Astrocyte (in vitro differentiated cells and primary cell): ENCODE results near the gene FAM234B. TPM values are rescaled to one million over a fixed set of nuclear protein-coding genes. Genes with fewer than 3 reads are reported as not detected.

Experiments used
- DNase-seq: peaks from one replicate; pipeline ENCODE4 v3.0.0-alpha.2; 2010; ENCODE audit warnings: low read depth
- FAIRE-seq: peaks from 2 replicates; lab custom pipeline; 2011; peaks lifted over from hg19 to GRCh38; lab: Jason Lieb, UNC
- H2AFZ ChIP-seq: 2 replicates; pipeline ENCODE4 v1.6.0; 2012; ENCODE audit warnings: low read depth, low read length, inconsistent platforms
- H3K27ac ChIP-seq: 2 replicates; pipeline ENCODE4 v1.5.1; 2011; ENCODE audit warnings: low read depth, low read length, inconsistent platforms
- H3K27me3 ChIP-seq: 2 replicates; pipeline ENCODE4 v1.6.0; 2011; ENCODE audit warnings: low read length, inconsistent platforms; ENCODE audit not compliant: insufficient read depth
- H3K36me3 ChIP-seq: 2 replicates; pipeline ENCODE4 v1.5.1; 2011; ENCODE audit warnings: low read length, inconsistent platforms; ENCODE audit not compliant: insufficient read depth
- H3K4me1 ChIP-seq: 2 replicates; pipeline ENCODE4 v1.5.1; 2011; ENCODE audit warnings: low read length, inconsistent platforms; ENCODE audit not compliant: insufficient read depth
- H3K4me2 ChIP-seq: 2 replicates; pipeline ENCODE4 v1.6.0; 2012; ENCODE audit warnings: low read length, inconsistent platforms
- H3K4me3 ChIP-seq: 2 replicates; pipeline ENCODE4 v1.5.1; 2011; ENCODE audit warnings: low read depth, mild to moderate bottlenecking, low read length, inconsistent platforms; ENCODE audit not compliant: insufficient read depth
- H3K79me2 ChIP-seq: 2 replicates; pipeline ENCODE4 v1.6.0; 2012; ENCODE audit warnings: mild to moderate bottlenecking, low read length, inconsistent platforms; ENCODE audit not compliant: insufficient read depth
- H3K9ac ChIP-seq: 2 replicates; pipeline ENCODE4 v1.6.0; 2012; ENCODE audit warnings: mild to moderate bottlenecking, low read length, inconsistent platforms
- H3K9me3 ChIP-seq: 2 replicates; pipeline ENCODE4 v1.5.1; 2012; ENCODE audit warnings: low read depth, mild to moderate bottlenecking, low read length, inconsistent platforms; ENCODE audit not compliant: insufficient read depth
- H4K20me1 ChIP-seq: 2 replicates; pipeline ENCODE4 v1.6.0; 2012; ENCODE audit warnings: low read length, inconsistent platforms; ENCODE audit not compliant: insufficient read depth
- H3K27ac Mint-ChIP-seq: one replicate; pipeline ENCODE4 v1.8.0; 2021; ENCODE audit warnings: mild to moderate bottlenecking, mixed read lengths; ENCODE audit not compliant: unreplicated experiment
- H3K27me3 Mint-ChIP-seq: one replicate; pipeline ENCODE4 v1.8.0; 2021; ENCODE audit warnings: low read depth, mixed read lengths; ENCODE audit not compliant: unreplicated experiment
- H3K36me3 Mint-ChIP-seq: one replicate; pipeline ENCODE4 v1.8.0; 2021; ENCODE audit warnings: low read depth, mixed read lengths; ENCODE audit not compliant: unreplicated experiment
- H3K4me1 Mint-ChIP-seq: one replicate; pipeline ENCODE4 v1.8.0; 2021; ENCODE audit warnings: low read depth, mixed read lengths; ENCODE audit not compliant: unreplicated experiment
- H3K4me3 Mint-ChIP-seq: one replicate; pipeline ENCODE4 v1.8.0; 2021; ENCODE audit warnings: mild to moderate bottlenecking, moderate library complexity, mixed read lengths; ENCODE audit not compliant: unreplicated experiment
- H3K9me3 Mint-ChIP-seq: one replicate; pipeline ENCODE4 v1.8.0; 2021; ENCODE audit warnings: mild to moderate bottlenecking, mixed read lengths; ENCODE audit not compliant: unreplicated experiment
- CTCF ChIP-seq: IDR thresholded peaks from 2 replicates; pipeline ENCODE4 v1.5.1; 2011; ENCODE audit warnings: low read depth, mild to moderate bottlenecking, inconsistent platforms, low read length, moderate library complexity; ENCODE audit not compliant: insufficient read depth
- EZH2 ChIP-seq: IDR thresholded peaks from 2 replicates; pipeline ENCODE4 v1.6.1; 2012; ENCODE audit warnings: mild to moderate bottlenecking, low read length, inconsistent platforms; ENCODE audit not compliant: insufficient read depth
- total RNA-seq: library from RNA; stranded (reverse); gene quantifications from 2 replicates; pipeline ENCODE4 v1.2.1, GENCODE V29; 2021

FAM234B gene
- total RNA-seq, 1 donor from 2014 or later = 6.2 TPM

GRCh38 chr12:13027508-13027907 is 16.7 kb upstream of the FAM234B start:
- FAIRE-seq (no peak), DNase-seq (no peak)
- H3K36me3 ChIP-seq = no peaks in the 10 kb centered on the region
- no peak overlapping the region for H2AFZ ChIP-seq
- no peaks in the 10 kb centered on the region for H3K79me2 ChIP-seq
- no peak for TF ChIP-seq CTCF
- TF ChIP-seq EZH2 = no peak
- H3K4me2 ChIP-seq = no peak overlapping the region
- no peak overlapping the region for H3K27ac ChIP-seq
- H3K9me3 ChIP-seq = no peaks in the 10 kb centered on the region
- no peaks in the 10 kb centered on the region for H3K4me1 ChIP-seq
- Mint-ChIP-seq H3K36me3 (no peaks in the 10 kb centered on the region), H3K27me3 (peaks cover 3% of the 10 kb centered on the region), H3K4me3 (no peak overlapping the region), H3K9me3 (no peaks in the 10 kb centered on the region), H3K27ac (no peak overlapping the region), H3K4me1 (no peaks in the 10 kb centered on the region)
- H3K27me3 ChIP-seq = peaks cover 2% of the 10 kb centered on the region
- no peaks in the 10 kb centered on the region for H4K20me1 ChIP-seq
- no peak overlapping the region for H3K9ac ChIP-seq
- H3K4me3 ChIP-seq = no peak overlapping the region

GRCh38 chr12:13028825-13029570 is 15.2 kb upstream of the FAM234B start:
- H2AFZ ChIP-seq = no peak overlapping the region
- Mint-ChIP-seq H3K4me3 (no peak overlapping the region), H3K27me3 (peaks cover 3% of the 10 kb centered on the region), H3K27ac (no peak overlapping the region), H3K9me3 (no peaks in the 10 kb centered on the region), H3K4me1 (no peaks in the 10 kb centered on the region), H3K36me3 (no peaks in the 10 kb centered on the region)
- no peak overlapping the region for H3K9ac ChIP-seq
- H3K79me2 ChIP-seq = no peaks in the 10 kb centered on the region
- TF ChIP-seq EZH2 (no peak), CTCF (no peak)
- no peaks in the 10 kb centered on the region for H3K4me1 ChIP-seq
- no peaks in the 10 kb centered on the region for H4K20me1 ChIP-seq
- H3K27me3 ChIP-seq = peaks cover 2% of the 10 kb centered on the region
- H3K4me2 ChIP-seq = no peak overlapping the region
- FAIRE-seq (no peak), DNase-seq (no peak)
- H3K4me3 ChIP-seq = no peak overlapping the region
- no peaks in the 10 kb centered on the region for H3K36me3 ChIP-seq
- no peak overlapping the region for H3K27ac ChIP-seq
- H3K9me3 ChIP-seq = no peaks in the 10 kb centered on the region

- H3K9me3 Mint-ChIP-seq = no peaks in the 10 kb centered on the region
- Histone ChIP-seq H3K27ac (no peak overlapping the region), H3K9me3 (no peaks in the 10 kb centered on the region), H4K20me1 (no peaks in the 10 kb centered on the region), H3K79me2 (no peaks in the 10 kb centered on the region), H3K4me2 (no peak overlapping the region), H3K9ac (no peak overlapping the region), H2AFZ (no peak overlapping the region), H3K4me3 (no peak overlapping the region), H3K4me1 (no peaks in the 10 kb centered on the region), H3K36me3 (no peaks in the 10 kb centered on the region), H3K27me3 (peaks cover 2% of the 10 kb centered on the region)
- H3K36me3 Mint-ChIP-seq = no peaks in the 10 kb centered on the region
- FAIRE-seq (no peak), DNase-seq (no peak)
- no peak overlapping the region for H3K27ac Mint-ChIP-seq
- no peak for TF ChIP-seq CTCF
- no peak for TF ChIP-seq EZH2
- H3K4me1 Mint-ChIP-seq = no peaks in the 10 kb centered on the region
- peaks cover 3% of the 10 kb centered on the region for H3K27me3 Mint-ChIP-seq
- H3K4me3 Mint-ChIP-seq = no peak overlapping the region
Observed at GRCh38 chr12:13030541-13031291, 13.5 kb upstream of the FAM234B start.
